OCI-LY1 (cell line): ENCODE data around the gene HTR1B.
A peak's percentile ranks its signal among the peaks of the same experiment; 100 is the strongest.

Experiments used
- H2AFZ ChIP-seq: fragments of 200-600 bp; sonication (generic), shearing (Covaris generic); 2 replicates; pipeline ENCODE4 v1.6.0; 2014; ENCODE audit warnings: antibody characterized with exemption, mild to moderate bottlenecking, low read length
- H3F3A ChIP-seq: fragments of 200-600 bp; sonication (generic), shearing (Covaris generic); 2 replicates; pipeline ENCODE4 v1.6.0; 2014; ENCODE audit warnings: mild to moderate bottlenecking, antibody characterized with exemption, low read length, moderate library complexity; ENCODE audit not compliant: insufficient read depth
- H3K27ac ChIP-seq: fragments of 200-600 bp; sonication (generic); 2 replicates; pipeline ENCODE4 v1.5.1; 2014; ENCODE audit warnings: low read length, mixed run types, mild to moderate bottlenecking, low read depth; ENCODE audit not compliant: poor library complexity, severe bottlenecking
- H3K27me3 ChIP-seq: fragments of 200-600 bp; sonication (generic); 2 replicates; pipeline ENCODE4 v1.6.0; 2014; ENCODE audit warnings: antibody characterized with exemption, mild to moderate bottlenecking, low read length, moderate library complexity; ENCODE audit not compliant: insufficient read depth
- H3K36me3 ChIP-seq: fragments of 200-600 bp; sonication (generic); 2 replicates; pipeline ENCODE4 v1.6.1; 2014; ENCODE audit warnings: mild to moderate bottlenecking, antibody characterized with exemption, low read length, moderate library complexity, mixed read lengths; ENCODE audit not compliant: insufficient read depth
- H3K4me1 ChIP-seq: fragments of 200-600 bp; sonication (generic); 2 replicates; pipeline ENCODE4 v1.5.1; 2014; ENCODE audit warnings: mild to moderate bottlenecking, low read length, moderate library complexity; ENCODE audit not compliant: insufficient read depth, severe bottlenecking
- H3K4me2 ChIP-seq: fragments of 200-600 bp; sonication (generic), shearing (Covaris generic); 2 replicates; pipeline ENCODE4 v1.6.1; 2014; ENCODE audit warnings: low read length
- H3K4me3 ChIP-seq: fragments of 200-600 bp; sonication (generic); 2 replicates; pipeline ENCODE4 v1.5.1; 2014; ENCODE audit warnings: low read length, low read depth, mild to moderate bottlenecking, mixed read lengths; ENCODE audit not compliant: poor library complexity, severe bottlenecking
- H3K79me2 ChIP-seq: fragments of 200-600 bp; shearing (Covaris generic); 2 replicates; pipeline ENCODE4 v1.6.1; 2016; ENCODE audit warnings: mixed run types, low read length, mixed read lengths; ENCODE audit not compliant: insufficient read depth
- H3K9ac ChIP-seq: fragments of 200-600 bp; sonication (generic), shearing (Covaris generic); 2 replicates; pipeline ENCODE4 v1.6.1; 2014; ENCODE audit warnings: mild to moderate bottlenecking, low read length, mixed read lengths
- H3K9me2 ChIP-seq: fragments of 200-600 bp; sonication (generic), shearing (Covaris generic); 2 replicates; pipeline ENCODE4 v1.6.1; 2014; ENCODE audit warnings: low read depth, mild to moderate bottlenecking, low read length, mixed read lengths
- H3K9me3 ChIP-seq: fragments of 200-600 bp; shearing (Covaris generic); 2 replicates; pipeline ENCODE4 v1.6.1; 2014; ENCODE audit warnings: low read length, mixed read lengths
- H4K20me1 ChIP-seq: fragments of 200-600 bp; sonication (generic), shearing (Covaris generic); 2 replicates; pipeline ENCODE4 v1.6.0; 2016; ENCODE audit warnings: mild to moderate bottlenecking, low read length; ENCODE audit not compliant: insufficient read depth
- CTCF ChIP-seq: fragments of 200-600 bp; sonication (generic), shearing (Covaris generic); IDR thresholded peaks from 2 replicates; pipeline ENCODE4 v1.5.1; 2017; ENCODE audit warnings: mild to moderate bottlenecking, antibody characterized with exemption, low read length, moderate library complexity, mixed read lengths
- EZH2 ChIP-seq: fragments of 200-600 bp; sonication (generic), shearing (Covaris generic); IDR thresholded peaks from 2 replicates; pipeline ENCODE4 v1.8.0; 2017; ENCODE audit warnings: borderline replicate concordance, mixed run types, mild to moderate bottlenecking, antibody characterized with exemption, low read length, moderate library complexity, mixed read lengths

Gene HTR1B

GRCh38 chr6:77466055-77466450, 2.8 kb upstream of the HTR1B start:
- H3K9ac ChIP-seq: no peak overlapping the region
- no peak overlapping the region for H3K4me3 ChIP-seq
- no peaks in the 10 kb centered on the region for H3K9me3 ChIP-seq
- no peaks in the 10 kb centered on the region for H4K20me1 ChIP-seq
- no peak overlapping the region for H3K27ac ChIP-seq
- no peaks in the 10 kb centered on the region for H3K9me2 ChIP-seq
- H3K36me3 ChIP-seq: no peaks in the 10 kb centered on the region
- no peaks in the 10 kb centered on the region for H3F3A ChIP-seq
- no peaks in the 10 kb centered on the region for H3K4me1 ChIP-seq
- TF ChIP-seq CTCF (peak; percentile 12; the same call in 1 of the 2 replicates), EZH2 (no peak)
- no peaks in the 10 kb centered on the region for H3K79me2 ChIP-seq
- H3K4me2 ChIP-seq: no peak overlapping the region
- no peaks in the 10 kb centered on the region for H3K27me3 ChIP-seq
- H2AFZ ChIP-seq: no peak overlapping the region

- H3K9ac ChIP-seq: no peak overlapping the region
- no peaks in the 10 kb centered on the region for H3F3A ChIP-seq
- H3K4me1 ChIP-seq: no peaks in the 10 kb centered on the region
- H3K27ac ChIP-seq: no peak overlapping the region
- no peak overlapping the region for H3K4me2 ChIP-seq
- H3K27me3 ChIP-seq: no peaks in the 10 kb centered on the region
- no peaks in the 10 kb centered on the region for H3K36me3 ChIP-seq
- H2AFZ ChIP-seq: no peak overlapping the region
- TF ChIP-seq CTCF (no peak), EZH2 (no peak)
- no peaks in the 10 kb centered on the region for H4K20me1 ChIP-seq
- no peaks in the 10 kb centered on the region for H3K9me2 ChIP-seq
- no peaks in the 10 kb centered on the region for H3K9me3 ChIP-seq
- no peak overlapping the region for H3K4me3 ChIP-seq
- H3K79me2 ChIP-seq: no peaks in the 10 kb centered on the region
These were observed 1.2 kb upstream of the HTR1B start for GRCh38 chr6:77464495-77464867.

- no peaks in the 10 kb centered on the region for H3K27me3 ChIP-seq
- H4K20me1 ChIP-seq: no peaks in the 10 kb centered on the region
- H3K79me2 ChIP-seq: no peaks in the 10 kb centered on the region
- H3K36me3 ChIP-seq: no peaks in the 10 kb centered on the region
- no peak overlapping the region for H3K4me2 ChIP-seq
- H3K27ac ChIP-seq: no peak overlapping the region
- H3K4me3 ChIP-seq: no peak overlapping the region
- no peak overlapping the region for H3K9ac ChIP-seq
- no peaks in the 10 kb centered on the region for H3K9me2 ChIP-seq
- H3K4me1 ChIP-seq: no peaks in the 10 kb centered on the region
- no peaks in the 10 kb centered on the region for H3F3A ChIP-seq
- H3K9me3 ChIP-seq: no peaks in the 10 kb centered on the region
- no peak overlapping the region for H2AFZ ChIP-seq
- no peak for TF ChIP-seq CTCF
- TF ChIP-seq EZH2: no peak
These were observed 687 bp upstream of the HTR1B start for GRCh38 chr6:77463861-77464494.
